Endothelial cell of umbilical vein (primary cell): ENCODE measurements around the gene HMG20A. TPM values are rescaled to one million over a fixed set of nuclear protein-coding genes. Genes with fewer than 3 reads are reported as not detected.

ENCODE experiments used
- BruUV-seq: library from RNA; stranded (reverse); fragments of 400-500 nt; replicated peaks from 2 replicates; lab custom pipeline; 2021; lab: Mats Ljungman, UMichigan
- CTCF ChIA-PET: fragments of 300-600, 350-600 bp; sonication (Branson Sonifier 250); formaldehyde crosslinking; loops from one replicate; lab custom pipeline; 2021; ENCODE audit warnings: antibody characterized with exemption, inconsistent platforms; lab: Charles Lee
- POLR2A ChIA-PET: fragments of 300-600, 350-600 bp; sonication (Branson Sonifier 250); formaldehyde crosslinking; loops from one replicate; lab custom pipeline; 2021; ENCODE audit warnings: antibody characterized with exemption, inconsistent platforms; lab: Charles Lee
- DNase-seq: peaks from one replicate; pipeline ENCODE4 v3.0.0-alpha.2; 2011; ENCODE audit warnings: low read depth, low spot score
- FAIRE-seq: peaks from 2 replicates; lab custom pipeline; 2011; peaks lifted over from hg19 to GRCh38; lab: Jason Lieb, UNC
- H2AFZ ChIP-seq: 2 replicates; pipeline ENCODE4 v1.6.0; 2012; ENCODE audit warnings: low read depth, low read length, control low read depth, inconsistent platforms
- H3K27ac ChIP-seq: 2 replicates; pipeline ENCODE4 v1.5.1; 2011; ENCODE audit warnings: low read depth, mild to moderate bottlenecking, control low read depth, low read length, moderate library complexity; ENCODE audit not compliant: insufficient read depth
- H3K27me3 ChIP-seq, 2 experiments: 2 replicates each; pipeline versions ENCODE4 v1.6.0 to v1.6.1; 2011; ENCODE audit warnings: low read length in 2 of 2, mixed read lengths in 1 of 2; ENCODE audit not compliant: control insufficient read depth in 2 of 2, insufficient read depth in 2 of 2
- H3K36me3 ChIP-seq, 2 experiments: 2 replicates in 1 of 2; 3 replicates in 1 of 2; pipeline ENCODE4 v1.5.1; 2011; ENCODE audit warnings: low read length in 2 of 2, mild to moderate bottlenecking in 1 of 2, moderate library complexity in 1 of 2; ENCODE audit not compliant: control insufficient read depth in 2 of 2, insufficient read depth in 2 of 2; ENCODE audit errors: extremely low read depth in 1 of 2
- H3K4me1 ChIP-seq: 3 replicates; pipeline ENCODE4 v1.5.1; 2011; ENCODE audit warnings: mild to moderate bottlenecking, low read length; ENCODE audit not compliant: control insufficient read depth, insufficient read depth; ENCODE audit errors: extremely low read depth
- H3K4me2 ChIP-seq: 2 replicates; pipeline ENCODE4 v1.6.1; 2011; ENCODE audit warnings: low read length, control low read depth, mixed read lengths; ENCODE audit not compliant: insufficient read depth
- H3K4me3 ChIP-seq, 3 experiments: fragments of 200-600 bp in 1 of 3; sonication (generic), shearing (Covaris generic) in 1 of 3; replicated peaks in 1 of 3; 2 replicates each; pipeline ENCODE4 v1.5.1; 2011 to 2016; ENCODE audit warnings: control low read depth in 3 of 3, low read length in 3 of 3, mild to moderate bottlenecking in 2 of 3, inconsistent platforms in 1 of 3, low read depth in 1 of 3, moderate library complexity in 1 of 3; ENCODE audit not compliant: insufficient read depth in 1 of 3
- H3K79me2 ChIP-seq: 2 replicates; pipeline ENCODE4 v1.6.0; 2012; ENCODE audit warnings: low read length, inconsistent platforms; ENCODE audit not compliant: control insufficient read depth, insufficient read depth
- H3K9ac ChIP-seq: replicated peaks from 2 replicates; pipeline ENCODE3; 2011; ENCODE audit warnings: low read length, control low read depth; ENCODE audit not compliant: insufficient read depth; ENCODE audit errors: extremely low read depth
- H3K9me1 ChIP-seq: replicated peaks from 3 replicates; pipeline ENCODE4 v1.6.0; 2011; ENCODE audit warnings: mild to moderate bottlenecking, low read length; ENCODE audit not compliant: control insufficient read depth, insufficient read depth; ENCODE audit errors: extremely low read depth
- H3K9me3 ChIP-seq: replicated peaks from 2 replicates; pipeline ENCODE4 v1.5.1; 2012; ENCODE audit warnings: low read length, inconsistent platforms; ENCODE audit not compliant: control insufficient read depth, insufficient read depth
- H4K20me1 ChIP-seq: replicated peaks from 2 replicates; pipeline ENCODE3; 2011; ENCODE audit warnings: mild to moderate bottlenecking, low read length; ENCODE audit not compliant: control insufficient read depth, insufficient read depth; ENCODE audit errors: extremely low read depth
- CTCF ChIP-seq, 2 donors: IDR thresholded peaks; 1 replicate in 1 of 2; 2 replicates in 1 of 2; pipeline ENCODE4 v1.5.1; 2011; ENCODE audit warnings: low read length in 2 of 2, mild to moderate bottlenecking in 2 of 2, moderate library complexity in 2 of 2, control low read depth in 1 of 2, inconsistent platforms in 1 of 2, low read depth in 1 of 2; ENCODE audit not compliant: insufficient read depth in 1 of 2; ENCODE audit errors: extremely low read depth in 1 of 2
- FOS ChIP-seq: IDR thresholded peaks from 2 replicates; pipeline ENCODE4 v1.6.1; 2011; ENCODE audit warnings: mild to moderate bottlenecking, low read length, moderate library complexity, borderline replicate concordance; ENCODE audit not compliant: insufficient read depth
- JUN ChIP-seq: IDR thresholded peaks from 2 replicates; pipeline ENCODE4 v1.6.1; 2011; ENCODE audit warnings: borderline replicate concordance, low read depth; ENCODE audit not compliant: insufficient read length, insufficient read depth
- MAX ChIP-seq: IDR thresholded peaks from 2 replicates; pipeline ENCODE4 v1.6.1; 2011; ENCODE audit not compliant: insufficient read depth, insufficient read length
- MYC ChIP-seq: IDR thresholded peaks from one replicate; pipeline ENCODE4 v1.6.1; 2011; ENCODE audit warnings: mild to moderate bottlenecking, low read depth, low read length
- POLR2A ChIP-seq: IDR thresholded peaks from 2 replicates; pipeline ENCODE4 v1.6.1; 2012; ENCODE audit warnings: low read depth, mild to moderate bottlenecking, control low read depth, low read length
- POLR2AphosphoS5 ChIP-seq: IDR thresholded peaks from 2 replicates; pipeline ENCODE4 v1.6.1; 2012; ENCODE audit warnings: low read depth, mild to moderate bottlenecking, control low read depth, low read length, moderate library complexity; ENCODE audit not compliant: insufficient read depth
- dilution Hi-C: fragments of 300-500 bp; cut with MboI; formaldehyde crosslinking; loops from one replicate; pipeline ENCODE4 v1.15.0; 2019; ENCODE audit warnings: low sequenced_read_pairs; ENCODE audit not compliant: extremely low pct_ligation_motif_present
- intact Hi-C: fragments of 100-400 bp; cut with micrococcal nuclease; formaldehyde crosslinking; loops from one replicate; pipeline ENCODE4 v1.10.0; 2022
- polyA plus RNA-seq, 4 experiments: library from polyadenylated mRNA; depleted of rRNA in 3 of 4; stranded (reverse) in 3 of 4; unstranded in 1 of 4; fragments of >200 nt; gene quantifications; 2 replicates each; pipeline versions ENCODE4 v1.2.1 to v1.2.3, GENCODE V29; 2011 to 2012; ENCODE audit warnings: missing spikeins in 1 of 4
- total RNA-seq: library from RNA; stranded (reverse); gene quantifications from 2 replicates; pipeline ENCODE4 v1.2.3, GENCODE V29; 2021

The HMG20A gene
- total and polyA plus RNA-seq, 2 donors (not counting 3 experiments of a cell fraction or from before 2014, with no cell fraction given) = 35.8 to 44.0 TPM

- FAIRE-seq (peak; percentile 42), DNase-seq (no peak)
- ChIA-PET CTCF (interaction anchor here (1.3 kb wide), 1 partner anchor 41 kb away, joined by 5 read pairs; no protein-coding TSS in a partner anchor), POLR2A (no interaction called here)
- Histone ChIP-seq H3K4me2 (no peak overlapping the region), H3K9me1 (no peaks in the 10 kb centered on the region), H3K9ac (no peak overlapping the region), H3K36me3 (no peaks in the 10 kb centered on the region), H3K27me3 (no peaks in the 10 kb centered on the region), H2AFZ (no peak overlapping the region), H3K27ac (no peak overlapping the region), H3K4me3 (no peak overlapping the region), H3K79me2 (no peaks in the 10 kb centered on the region), H3K4me1 (peaks cover 28% of the 10 kb centered on the region), H3K9me3 (no peaks in the 10 kb centered on the region), H4K20me1 (no peaks in the 10 kb centered on the region)
- TF ChIP-seq MYC (no peak), FOS (no peak), JUN (no peak), CTCF (IDR thresholded peaks at IDR 0.05; ENCODE audit: extremely low read depth in 1 of 2, insufficient read depth in 1 of 2, low read depth in 1 of 2, low read length in 2 of 2) (no peak), POLR2A (no peak), MAX (no peak), POLR2AphosphoS5 (no peak)
- dilution Hi-C loops = no loop called here
- BruUV-seq = no TSS peak
- intact Hi-C loops = no loop called here
These were observed 81.8 kb downstream of the HMG20A start for GRCh38 chr15:77502379-77503095.
